GM10847 (cell line): ENCODE results near the gene KCTD20.

Experiments used
- POLR2A ChIP-seq: IDR thresholded peaks from 2 replicates; pipeline ENCODE4 v1.6.1; 2011; ENCODE audit not compliant: insufficient read length; ENCODE audit errors: extremely low read depth

KCTD20 gene

GRCh38 chr6:36442671-36443470 lies at the start of gene KCTD20, which contains the start of gene PXT1:
Gene KCTD20, plus strand, starts transcription at chr6:36443000. Its CDS starts 27,098 bp downstream, at chr6:36470098.
Gene PXT1, minus strand, starts transcription at chr6:36442854. Its CDS starts 16,772 bp downstream, at chr6:36426082.
- TF ChIP-seq POLR2A: peak; percentile 83

- no peak for TF ChIP-seq POLR2A
Measured at GRCh38 chr6:36399970-36400369, 42.8 kb upstream of the KCTD20 start.

- TF ChIP-seq POLR2A: no peak
Measured at GRCh38 chr6:36402481-36402880, 40.3 kb upstream of the KCTD20 start.

GRCh38 chr6:36404164-36404563 lies 38.6 kb upstream of the KCTD20 start:
- TF ChIP-seq POLR2A: no peak

GRCh38 chr6:36413489-36414480 lies 29.0 kb upstream of the KCTD20 start:
- no peak for TF ChIP-seq POLR2A

- TF ChIP-seq POLR2A: no peak
Measured at GRCh38 chr6:36414481-36414880, 28.3 kb upstream of the KCTD20 start.

GRCh38 chr6:36418558-36418957 lies 24.2 kb upstream of the KCTD20 start:
- no peak for TF ChIP-seq POLR2A

- TF ChIP-seq POLR2A: no peak
Measured at GRCh38 chr6:36419310-36419709, 23.5 kb upstream of the KCTD20 start.

- TF ChIP-seq POLR2A: no peak
Measured at GRCh38 chr6:36422714-36423100, 20.1 kb upstream of the KCTD20 start.

GRCh38 chr6:36423101-36423824 lies 19.5 kb upstream of the KCTD20 start:
- TF ChIP-seq POLR2A: peak; percentile 76

GRCh38 chr6:36426622-36427021 lies 16.2 kb upstream of the KCTD20 start:
- TF ChIP-seq POLR2A: no peak

- TF ChIP-seq POLR2A: no peak
Measured at GRCh38 chr6:36428911-36429310, 13.9 kb upstream of the KCTD20 start.

GRCh38 chr6:36430351-36430750 lies 12.4 kb upstream of the KCTD20 start:
- TF ChIP-seq POLR2A: no peak

GRCh38 chr6:36431197-36431596 lies 11.6 kb upstream of the KCTD20 start:
- TF ChIP-seq POLR2A: no peak

GRCh38 chr6:36432151-36432671 lies 10.6 kb upstream of the KCTD20 start:
- no peak for TF ChIP-seq POLR2A

- TF ChIP-seq POLR2A: no peak
Measured at GRCh38 chr6:36436466-36436865, 6.3 kb upstream of the KCTD20 start.
